Osteoblast (primary cell): ENCODE measurements around the gene CNTN5. TPM values are rescaled to one million over a fixed set of nuclear protein-coding genes. Genes with fewer than 3 reads are reported as not detected.

ENCODE experiments used
- DNase-seq: peaks from one replicate; pipeline ENCODE4 v3.0.0; 2011; ENCODE audit warnings: low spot score, mixed read lengths; ENCODE audit not compliant: insufficient read length; ENCODE audit errors: missing footprints
- H2AFZ ChIP-seq: 2 replicates; pipeline ENCODE4 v1.6.0; 2011; ENCODE audit warnings: mild to moderate bottlenecking, low read length
- H3K27ac ChIP-seq: 2 replicates; pipeline ENCODE4 v1.5.1; 2011; ENCODE audit warnings: mild to moderate bottlenecking, low read depth, low read length, moderate library complexity
- H3K27me3 ChIP-seq: 2 replicates; pipeline ENCODE4 v1.6.0; 2012; ENCODE audit warnings: mild to moderate bottlenecking, control low read depth, inconsistent platforms, low read length, moderate library complexity; ENCODE audit not compliant: insufficient read depth
- H3K36me3 ChIP-seq: 2 replicates; pipeline ENCODE4 v1.5.1; 2011; ENCODE audit warnings: mild to moderate bottlenecking, low read length, control low read depth, moderate library complexity; ENCODE audit not compliant: insufficient read depth
- H3K4me1 ChIP-seq: 2 replicates; pipeline ENCODE4 v1.5.1; 2011; ENCODE audit warnings: mild to moderate bottlenecking, low read length, control low read depth, moderate library complexity; ENCODE audit not compliant: insufficient read depth
- H3K4me2 ChIP-seq: 2 replicates; pipeline ENCODE4 v1.6.0; 2011; ENCODE audit warnings: mild to moderate bottlenecking, low read length; ENCODE audit not compliant: insufficient read depth
- H3K4me3 ChIP-seq: fragments of 200-600 bp; sonication (generic); 3 replicates; pipeline ENCODE4 v1.5.1; 2012; ENCODE audit warnings: mild to moderate bottlenecking, low read length, inconsistent platforms; ENCODE audit not compliant: insufficient read depth
- H3K79me2 ChIP-seq: 2 replicates; pipeline ENCODE4 v1.6.0; 2012; ENCODE audit warnings: mild to moderate bottlenecking, low read length, control low read depth, inconsistent platforms; ENCODE audit not compliant: insufficient read depth
- H3K9me3 ChIP-seq: 2 replicates; pipeline ENCODE4 v1.5.1; 2011; ENCODE audit warnings: low read depth, low read length, control low read depth
- H4K20me1 ChIP-seq: 2 replicates; pipeline ENCODE4 v1.6.0; 2012; ENCODE audit warnings: mild to moderate bottlenecking, low read length, control low read depth; ENCODE audit not compliant: insufficient read depth
- CTCF ChIP-seq: IDR thresholded peaks from 2 replicates; pipeline ENCODE4 v1.5.1; 2011; ENCODE audit warnings: mild to moderate bottlenecking, low read depth, low read length, moderate library complexity; ENCODE audit errors: extremely low read depth
- total RNA-seq: library from RNA; depleted of rRNA; stranded (reverse); fragments of >200 nt; gene quantifications from 2 replicates; pipeline ENCODE4 v1.2.3, GENCODE V29; 2012

The CNTN5 gene
- total RNA-seq, 1 donor = not detected

- no peaks in the 10 kb centered on the region for H3K36me3 ChIP-seq
- H3K27ac ChIP-seq = no peak overlapping the region
- H3K27me3 ChIP-seq = no peaks in the 10 kb centered on the region
- H3K4me3 ChIP-seq = no peak overlapping the region
- DNase-seq = no peak
- no peaks in the 10 kb centered on the region for H3K4me1 ChIP-seq
- no peak overlapping the region for H3K4me2 ChIP-seq
- no peak overlapping the region for H2AFZ ChIP-seq
- no peaks in the 10 kb centered on the region for H3K79me2 ChIP-seq
- TF ChIP-seq CTCF = no peak
- H4K20me1 ChIP-seq = no peaks in the 10 kb centered on the region
- H3K9me3 ChIP-seq = no peaks in the 10 kb centered on the region
These were observed 967.2 kb downstream of the CNTN5 start for GRCh38 chr11:99987821-99988470.

- Histone ChIP-seq H2AFZ (no peak overlapping the region), H3K79me2 (no peaks in the 10 kb centered on the region), H3K4me2 (no peak overlapping the region), H3K27me3 (no peaks in the 10 kb centered on the region), H3K36me3 (no peaks in the 10 kb centered on the region), H3K4me1 (no peaks in the 10 kb centered on the region), H3K9me3 (no peaks in the 10 kb centered on the region), H3K27ac (no peak overlapping the region), H3K4me3 (no peak overlapping the region), H4K20me1 (no peaks in the 10 kb centered on the region)
- DNase-seq = peak; percentile 50
- TF ChIP-seq CTCF = no peak
These were observed 967.7 kb downstream of the CNTN5 start for GRCh38 chr11:99988471-99988837.

- H3K4me3 ChIP-seq = no peak overlapping the region
- H4K20me1 ChIP-seq = no peaks in the 10 kb centered on the region
- no peaks in the 10 kb centered on the region for H3K9me3 ChIP-seq
- H3K4me1 ChIP-seq = no peaks in the 10 kb centered on the region
- H3K27ac ChIP-seq = no peak overlapping the region
- H3K4me2 ChIP-seq = no peak overlapping the region
- DNase-seq = no peak
- no peaks in the 10 kb centered on the region for H3K36me3 ChIP-seq
- no peak for TF ChIP-seq CTCF
- no peaks in the 10 kb centered on the region for H3K79me2 ChIP-seq
- H3K27me3 ChIP-seq = no peaks in the 10 kb centered on the region
- H2AFZ ChIP-seq = no peak overlapping the region
These were observed 983.2 kb downstream of the CNTN5 start for GRCh38 chr11:100003985-100004384.

GRCh38 chr11:100004541-100004940 is 983.8 kb downstream of the CNTN5 start:
- H3K4me2 ChIP-seq = no peak overlapping the region
- H2AFZ ChIP-seq = no peak overlapping the region
- H3K79me2 ChIP-seq = no peaks in the 10 kb centered on the region
- no peak for DNase-seq
- H3K36me3 ChIP-seq = no peaks in the 10 kb centered on the region
- no peaks in the 10 kb centered on the region for H3K27me3 ChIP-seq
- TF ChIP-seq CTCF = no peak
- no peaks in the 10 kb centered on the region for H4K20me1 ChIP-seq
- no peak overlapping the region for H3K27ac ChIP-seq
- no peak overlapping the region for H3K4me3 ChIP-seq
- H3K4me1 ChIP-seq = no peaks in the 10 kb centered on the region
- H3K9me3 ChIP-seq = no peaks in the 10 kb centered on the region
